Measurements from ENCODE around the gene PARD6B.
"Not testable (repeated sequence)": the region's sequence is repeated elsewhere in the genome, so short reads cannot be mapped to it uniquely, and the experiment has no call there.

GRCh38 chr20:50778994-50779393, 47.6 kb downstream of the PARD6B start:
- TF ChIP-seq CTCF (IDR thresholded peaks at IDR 0.05); ZFX (IDR thresholded peaks at IDR 0.05; ENCODE audit: borderline replicate concordance): not testable (repeated sequence)
